ENCODE results near the gene SCAMP4. TPM values are rescaled to one million over a fixed set of nuclear protein-coding genes. Genes with fewer than 3 reads are reported as not detected.
A peak's percentile ranks its signal among the peaks of the same experiment; 100 is the strongest.
"Not testable (repeated sequence)": the region's sequence is repeated elsewhere in the genome, so short reads cannot be mapped to it uniquely, and the experiment has no call there.

SCAMP4 gene
- total and polyA plus RNA-seq, 2 of the 13 experiments (the other 11 are each of a cell fraction or from before 2014, with no cell fraction given), result 10.7 to 13.7 TPM

DNA sequence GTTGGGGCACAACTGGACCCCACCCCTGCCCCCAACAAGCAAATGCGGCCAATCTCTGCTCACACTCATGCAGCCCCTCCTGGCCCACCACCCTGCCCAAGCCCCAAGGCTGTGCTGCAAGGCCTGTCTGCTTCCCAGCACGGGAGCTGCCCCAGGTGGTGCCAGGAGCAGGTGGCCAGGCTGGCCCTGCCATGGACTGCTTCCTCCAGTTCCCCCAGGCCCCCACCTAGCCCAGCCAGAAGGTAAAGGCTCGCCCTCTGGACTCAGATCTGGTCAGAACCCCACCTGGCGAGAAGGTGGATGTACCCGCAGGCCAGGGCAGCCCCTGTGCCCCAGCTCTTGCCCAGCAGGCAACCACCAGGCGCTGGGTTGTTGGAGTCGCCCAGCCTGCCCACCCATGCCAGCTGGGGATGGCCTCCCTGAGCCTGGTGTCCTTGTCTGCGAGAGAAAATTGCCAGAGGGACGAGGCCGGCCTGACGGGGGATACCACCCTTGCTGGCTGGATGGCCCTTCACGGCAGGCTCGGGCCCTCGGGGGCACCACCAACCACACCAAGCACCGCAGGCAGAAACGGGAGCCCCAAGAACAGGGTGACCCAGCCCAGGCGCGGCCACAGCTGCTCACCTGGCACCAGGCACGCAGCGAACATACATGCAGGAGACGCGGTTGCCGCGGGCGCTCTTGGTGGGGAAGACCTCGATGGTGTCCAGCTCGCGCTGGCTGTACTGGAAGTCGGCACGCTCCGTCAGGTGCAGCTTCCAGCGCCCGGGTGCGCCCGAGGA, 24.4 kb upstream of the SCAMP4 start:
- Histone ChIP-seq H4K20me1 (ENCODE audit: insufficient read depth, low read length) (peaks cover 16% of the 10 kb centered on the region), H3K27me3 (ENCODE audit: control insufficient read depth in 1 of 2, insufficient read depth in 2 of 2, low read length in 2 of 2) (no peaks in the 10 kb centered on the region), H3K9ac (ENCODE audit: insufficient read depth, low read depth, low read length) (no peak overlapping the region), H3K4me3 (replicated peaks in 1 of 3; ENCODE audit: insufficient read depth in 1 of 3, low read depth in 2 of 3, low read length in 3 of 3) (no peak overlapping the region), H3K36me3 (replicated peaks in 1 of 2; ENCODE audit: control insufficient read depth in 1 of 2, insufficient read depth in 2 of 2, low read length in 2 of 2) (peaks cover 0 to 3% of the 10 kb centered on the region in 2 experiments; a peak in 1 of 5 replicates), H2AFZ (ENCODE audit: low read length) (no peak overlapping the region), H3K27ac (ENCODE audit: extremely low read length, insufficient read depth, low read length) (no peak overlapping the region), H3K9me3 (ENCODE audit: low read length) (no peaks in the 10 kb centered on the region), H3K79me2 (ENCODE audit: insufficient read depth, low read length) (peaks cover 32% of the 10 kb centered on the region), H3K4me1 (ENCODE audit: insufficient read depth, low read length) (peaks cover 30% of the 10 kb centered on the region), H3K4me2 (ENCODE audit: low read depth, low read length) (no peak overlapping the region)
- in situ Hi-C loops (cut with HindIII; ENCODE audit: extremely low pct_ligation_motif_present, low pct_unique_long_range_greater_than_20kb) (no loop called here), intact Hi-C loops (cut with micrococcal nuclease; ENCODE audit: unreplicated experiment) (no loop called here)
- DNase-seq (ENCODE audit: low spot score), result no peak
- ATAC-seq, result no peak
- no peak for FAIRE-seq
- ChIA-PET POLR2A (no interaction called here), CTCF (ENCODE audit: low intra/inter-chr PET ratio, low total read pairs) (no interaction called here)
- no TSS peak for BruUV-seq (replicated peaks)
- TF ChIP-seq RBFOX2 (IDR thresholded peaks at IDR 0.05; ENCODE audit: low read depth, low read length) (0 out of 2 replicates have a peak, but pooled peaks have one; percentile 12), BRD4 (CRISPR knock-in tag; IDR thresholded peaks at IDR 0.05) (no peak)
- whole genome bisulfite sequencing (ENCODE audit: low lambda C conversion rate), result 90% methylated on average over 2 of the region's 35 CpGs

DNA sequence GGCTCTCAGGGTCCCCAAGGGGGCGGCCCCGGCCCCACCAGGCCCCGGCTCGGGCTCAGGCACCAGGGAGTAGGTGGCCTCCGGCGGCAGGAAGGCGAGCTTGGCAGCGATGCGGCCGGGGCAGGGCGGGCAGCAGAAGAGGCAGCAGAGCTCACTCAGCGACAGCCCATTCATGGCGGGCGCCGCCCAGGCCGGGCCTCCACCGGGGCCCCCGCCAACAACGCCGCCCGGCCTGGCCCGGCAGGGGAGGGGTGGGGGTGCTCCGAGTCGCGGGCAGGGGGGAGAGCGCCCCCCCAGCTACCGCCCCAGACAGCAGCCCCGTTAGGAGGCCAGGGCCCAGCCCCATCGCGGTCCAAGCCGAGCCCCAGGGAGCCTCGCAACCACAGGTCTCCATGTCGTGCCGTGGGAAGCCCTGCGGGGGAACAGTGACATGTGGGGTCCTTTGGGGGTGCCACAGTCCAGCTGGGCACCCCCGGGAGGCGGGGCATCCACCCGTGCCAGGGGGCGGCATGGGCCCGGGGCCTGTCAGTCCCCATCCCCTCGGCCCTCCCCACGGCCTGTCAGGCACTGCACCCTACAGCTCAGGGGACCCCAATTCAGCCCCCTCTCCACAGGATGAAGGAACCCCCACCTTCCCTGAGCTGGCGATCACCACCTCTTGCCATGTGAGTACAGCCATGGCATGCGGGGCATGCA, 23.7 kb upstream of the SCAMP4 start:
- H3K27ac ChIP-seq (ENCODE audit: extremely low read length, insufficient read depth, low read length); BruUV-seq (replicated peaks); CTCF ChIA-PET (ENCODE audit: low intra/inter-chr PET ratio, low total read pairs): not testable (repeated sequence)

More for the DNA sequence above, 23.7 kb upstream of the SCAMP4 start:
- H3K4me2 ChIP-seq (ENCODE audit: low read depth, low read length); H2AFZ ChIP-seq (ENCODE audit: low read length); in situ Hi-C loops (cut with HindIII; ENCODE audit: extremely low pct_ligation_motif_present, low pct_unique_long_range_greater_than_20kb); H3K9me3 ChIP-seq (ENCODE audit: low read length); DNase-seq (ENCODE audit: low spot score); FAIRE-seq; H3K9ac ChIP-seq (ENCODE audit: insufficient read depth, low read depth, low read length); H3K36me3 ChIP-seq (replicated peaks in 1 of 2; ENCODE audit: control insufficient read depth in 1 of 2, insufficient read depth in 2 of 2, low read length in 2 of 2); ATAC-seq; POLR2A ChIA-PET; H3K4me3 ChIP-seq (replicated peaks in 1 of 3; ENCODE audit: insufficient read depth in 1 of 3, low read depth in 2 of 3, low read length in 3 of 3); H3K27me3 ChIP-seq (ENCODE audit: control insufficient read depth in 1 of 2, insufficient read depth in 2 of 2, low read length in 2 of 2): not testable (repeated sequence)
- 0 out of 2 replicates have a peak, but pooled peaks have one; percentile 5 for TF ChIP-seq RBFOX2 (IDR thresholded peaks at IDR 0.05; ENCODE audit: low read depth, low read length)
- WGBS (ENCODE audit: low lambda C conversion rate), result 96% methylated on average over 26 of the region's 44 CpGs
- H3K4me1 ChIP-seq (ENCODE audit: insufficient read depth, low read length), result peaks cover 28% of the 10 kb centered on the region
- intact Hi-C loops (cut with micrococcal nuclease; ENCODE audit: unreplicated experiment), result loop anchor here (1.0 kb wide), 1 partner anchor 14 kb away; no protein-coding TSS in a partner anchor
- peaks cover 16% of the 10 kb centered on the region for H4K20me1 ChIP-seq (ENCODE audit: insufficient read depth, low read length)
- H3K79me2 ChIP-seq (ENCODE audit: insufficient read depth, low read length), result peaks cover 32% of the 10 kb centered on the region

All from HepG2 (cell line).